Measurements from ENCODE around the gene RHOBTB1.

Gene RHOBTB1

GRCh38 chr10:60979667-60980104, 35.7 kb upstream of the RHOBTB1 start:
- Histone ChIP-seq H3K4me1 (ENCODE audit: insufficient read depth, low read length) (no peaks in the 10 kb centered on the region), H3K4me3 (ENCODE audit: low read depth in 1 of 2, low read length in 2 of 2) (no peak overlapping the region), H3K9me3 (ENCODE audit: insufficient read depth, low read length, severe bottlenecking) (no peaks in the 10 kb centered on the region), H3K9ac (ENCODE audit: low read depth, low read length) (no peak overlapping the region), H2AFZ (ENCODE audit: low read depth, low read length) (no peak overlapping the region), H4K20me1 (ENCODE audit: insufficient read depth, low read length) (no peaks in the 10 kb centered on the region), H3K27me3 (ENCODE audit: insufficient read depth, low read length, poor library complexity) (no peaks in the 10 kb centered on the region), H3K79me2 (ENCODE audit: insufficient read depth, low read length) (no peaks in the 10 kb centered on the region), H3K36me3 (ENCODE audit: insufficient read depth, low read length) (no peaks in the 10 kb centered on the region), H3K27ac (ENCODE audit: low read length) (no peak overlapping the region), H3K4me2 (ENCODE audit: insufficient read depth, low read length) (no peak overlapping the region)
- ATAC-seq (ENCODE audit: insufficient read depth, low read depth) (no peak), DNase-seq (no peak)
- no peak for TF ChIP-seq CTCF (IDR thresholded peaks at IDR 0.05; ENCODE audit: borderline replicate concordance, extremely low read depth, low read length, poor library complexity, severe bottlenecking)
- no peak for TF ChIP-seq EZH2 (IDR thresholded peaks at IDR 0.05; ENCODE audit: borderline replicate concordance, low read depth, low read length, severe bottlenecking)

GRCh38 chr10:60978287-60979115, 34.5 kb upstream of the RHOBTB1 start:
- Histone ChIP-seq H4K20me1 (ENCODE audit: insufficient read depth, low read length) (no peaks in the 10 kb centered on the region), H3K9ac (ENCODE audit: low read depth, low read length) (no peak overlapping the region), H3K36me3 (ENCODE audit: insufficient read depth, low read length) (no peaks in the 10 kb centered on the region), H3K4me2 (ENCODE audit: insufficient read depth, low read length) (no peak overlapping the region), H3K27me3 (ENCODE audit: insufficient read depth, low read length, poor library complexity) (no peaks in the 10 kb centered on the region), H2AFZ (ENCODE audit: low read depth, low read length) (no peak overlapping the region), H3K79me2 (ENCODE audit: insufficient read depth, low read length) (no peaks in the 10 kb centered on the region), H3K9me3 (ENCODE audit: insufficient read depth, low read length, severe bottlenecking) (no peaks in the 10 kb centered on the region), H3K4me1 (ENCODE audit: insufficient read depth, low read length) (no peaks in the 10 kb centered on the region), H3K27ac (ENCODE audit: low read length) (no peak overlapping the region), H3K4me3 (ENCODE audit: low read depth in 1 of 2, low read length in 2 of 2) (no peak overlapping the region)
- ATAC-seq (ENCODE audit: insufficient read depth, low read depth), result no peak
- TF ChIP-seq CTCF (IDR thresholded peaks at IDR 0.05; ENCODE audit: borderline replicate concordance, extremely low read depth, low read length, poor library complexity, severe bottlenecking), result no peak
- no peak for TF ChIP-seq EZH2 (IDR thresholded peaks at IDR 0.05; ENCODE audit: borderline replicate concordance, low read depth, low read length, severe bottlenecking)
- no peak for DNase-seq

- ATAC-seq (ENCODE audit: insufficient read depth, low read depth) (no peak), DNase-seq (no peak)
- no peak overlapping the region for H3K4me2 ChIP-seq (ENCODE audit: insufficient read depth, low read length)
- no peak overlapping the region for H2AFZ ChIP-seq (ENCODE audit: low read depth, low read length)
- H3K4me3 ChIP-seq (ENCODE audit: low read depth in 1 of 2, low read length in 2 of 2), result no peak overlapping the region
- H3K79me2 ChIP-seq (ENCODE audit: insufficient read depth, low read length), result no peaks in the 10 kb centered on the region
- no peaks in the 10 kb centered on the region for H4K20me1 ChIP-seq (ENCODE audit: insufficient read depth, low read length)
- H3K9ac ChIP-seq (ENCODE audit: low read depth, low read length), result no peak overlapping the region
- TF ChIP-seq EZH2 (IDR thresholded peaks at IDR 0.05; ENCODE audit: borderline replicate concordance, low read depth, low read length, severe bottlenecking) (no peak), CTCF (IDR thresholded peaks at IDR 0.05; ENCODE audit: borderline replicate concordance, extremely low read depth, low read length, poor library complexity, severe bottlenecking) (no peak)
- H3K36me3 ChIP-seq (ENCODE audit: insufficient read depth, low read length), result no peaks in the 10 kb centered on the region
- H3K27ac ChIP-seq (ENCODE audit: low read length), result no peak overlapping the region
- H3K27me3 ChIP-seq (ENCODE audit: insufficient read depth, low read length, poor library complexity), result no peaks in the 10 kb centered on the region
- no peaks in the 10 kb centered on the region for H3K4me1 ChIP-seq (ENCODE audit: insufficient read depth, low read length)
- no peaks in the 10 kb centered on the region for H3K9me3 ChIP-seq (ENCODE audit: insufficient read depth, low read length, severe bottlenecking)
Measured at GRCh38 chr10:60977161-60978122, 33.5 kb upstream of the RHOBTB1 start.

Measured in DND-41 (cell line).